H9 (cell line): ENCODE data around the gene SLC6A3. TPM values are rescaled to one million over a fixed set of nuclear protein-coding genes. Genes with fewer than 3 reads are reported as not detected.

Experiments used
- DNase-seq: peaks from one replicate; pipeline ENCODE4 v3.0.0-alpha.2; 2017
- H2AFZ ChIP-seq: one replicate; pipeline ENCODE4 v1.6.1; 2013; ENCODE audit warnings: mild to moderate bottlenecking, low read length, control low read depth, moderate library complexity
- H2AK5ac ChIP-seq: 2 replicates; pipeline ENCODE4 v1.6.1; 2013; ENCODE audit warnings: low read length, control low read depth, mixed read lengths; ENCODE audit not compliant: insufficient read length
- H2BK120ac ChIP-seq: one replicate; pipeline ENCODE4 v1.6.1; 2013; ENCODE audit warnings: low read depth, mild to moderate bottlenecking, low read length, control low read depth, inconsistent platforms; ENCODE audit not compliant: poor library complexity, severe bottlenecking
- H2BK12ac ChIP-seq: 2 replicates; pipeline ENCODE4 v1.6.1; 2013; ENCODE audit warnings: low read length, control low read depth, mixed read lengths, low read depth; ENCODE audit not compliant: insufficient read length
- H2BK15ac ChIP-seq: 2 replicates; pipeline ENCODE4 v1.6.1; 2013; ENCODE audit warnings: low read depth, low read length, control low read depth
- H2BK20ac ChIP-seq: one replicate; pipeline ENCODE4 v1.6.1; 2013; ENCODE audit warnings: low read depth, mild to moderate bottlenecking, low read length, control low read depth, inconsistent platforms; ENCODE audit not compliant: poor library complexity, severe bottlenecking
- H2BK5ac ChIP-seq: 2 replicates; pipeline ENCODE4 v1.6.1; 2013; ENCODE audit warnings: low read length, control low read depth, mixed read lengths; ENCODE audit not compliant: insufficient read length
- H3K14ac ChIP-seq: 2 replicates; pipeline ENCODE4 v1.6.1; 2013; ENCODE audit warnings: low read length, control low read depth; ENCODE audit not compliant: insufficient read depth
- H3K18ac ChIP-seq: 2 replicates; pipeline ENCODE4 v1.6.1; 2013; ENCODE audit warnings: low read depth, mild to moderate bottlenecking, mixed read lengths, low read length, control low read depth; ENCODE audit not compliant: insufficient read length
- H3K23ac ChIP-seq: 2 replicates; pipeline ENCODE4 v1.6.1; 2013; ENCODE audit warnings: low read length, control low read depth, mixed read lengths, low read depth; ENCODE audit not compliant: insufficient read length
- H3K23me2 ChIP-seq: 2 replicates; pipeline ENCODE4 v1.6.1; 2013; ENCODE audit warnings: low read depth, mild to moderate bottlenecking, mixed read lengths, low read length, control low read depth; ENCODE audit not compliant: insufficient read length, poor library complexity, severe bottlenecking
- H3K27ac ChIP-seq: 2 replicates; pipeline ENCODE4 v1.5.1; 2013; ENCODE audit warnings: low read length, control low read depth, mixed read lengths, low read depth; ENCODE audit not compliant: insufficient read length
- H3K27me3 ChIP-seq: 2 replicates; pipeline ENCODE4 v1.6.1; 2013; ENCODE audit warnings: low read length, control low read depth, inconsistent platforms; ENCODE audit not compliant: insufficient read depth
- H3K4ac ChIP-seq: 2 replicates; pipeline ENCODE4 v1.6.1; 2013; ENCODE audit warnings: low read depth, mild to moderate bottlenecking, control low read depth, inconsistent platforms, low read length, moderate library complexity
- H3K4me1 ChIP-seq: 2 replicates; pipeline ENCODE4 v1.6.1; 2013; ENCODE audit warnings: low read length, control low read depth, inconsistent platforms; ENCODE audit not compliant: insufficient read depth
- H3K4me2 ChIP-seq: 2 replicates; pipeline ENCODE4 v1.6.1; 2013; ENCODE audit warnings: low read length, control low read depth, mixed read lengths; ENCODE audit not compliant: insufficient read length, insufficient read depth
- H3K56ac ChIP-seq: 2 replicates; pipeline ENCODE4 v1.6.1; 2013; ENCODE audit warnings: low read depth, mild to moderate bottlenecking, mixed read lengths, low read length, control low read depth; ENCODE audit not compliant: insufficient read length
- H3K79me1 ChIP-seq: 2 replicates; pipeline ENCODE4 v1.6.1; 2013; ENCODE audit warnings: low read depth, mild to moderate bottlenecking, moderate library complexity, low read length, control low read depth, inconsistent platforms; ENCODE audit not compliant: insufficient read depth, poor library complexity, severe bottlenecking
- H3K79me2 ChIP-seq: 2 replicates; pipeline ENCODE4 v1.6.1; 2013; ENCODE audit warnings: low read length, control low read depth, inconsistent platforms; ENCODE audit not compliant: insufficient read depth
- H3K9ac ChIP-seq: 2 replicates; pipeline ENCODE4 v1.6.1; 2013; ENCODE audit warnings: low read length, control low read depth, mixed read lengths; ENCODE audit not compliant: insufficient read length; ENCODE audit errors: extremely low read depth
- H3K9me3 ChIP-seq: one replicate; pipeline ENCODE4 v1.6.1; 2013; ENCODE audit warnings: low read depth, low read length, inconsistent platforms; ENCODE audit not compliant: control insufficient read depth
- H3T11ph ChIP-seq: one replicate; pipeline ENCODE4 v1.6.1; 2013; ENCODE audit warnings: mild to moderate bottlenecking, low read length, control low read depth, inconsistent platforms
- H4K20me1 ChIP-seq: one replicate; pipeline ENCODE4 v1.6.1; 2013; ENCODE audit not compliant: control insufficient read depth, insufficient read length, insufficient read depth
- H4K5ac ChIP-seq: 2 replicates; pipeline ENCODE4 v1.6.1; 2013; ENCODE audit warnings: low read depth, mild to moderate bottlenecking, mixed read lengths, low read length, control low read depth; ENCODE audit not compliant: insufficient read length
- H4K8ac ChIP-seq: replicated peaks from 2 replicates; pipeline ENCODE4 v1.6.1; 2013; ENCODE audit warnings: low read length, control low read depth, mixed read lengths, low read depth; ENCODE audit not compliant: insufficient read length
- H4K91ac ChIP-seq: 2 replicates; pipeline ENCODE4 v1.6.1; 2013; ENCODE audit warnings: low read depth, mild to moderate bottlenecking, moderate library complexity, mixed read lengths, low read length, control low read depth; ENCODE audit not compliant: insufficient read length
- H3K27ac Mint-ChIP-seq, 3 experiments: 2 replicates in 2 of 3; 3 replicates in 1 of 3; pipeline ENCODE4 v1.8.0; 2020 to 2021; ENCODE audit warnings: mixed read lengths in 3 of 3, mild to moderate bottlenecking in 1 of 3, moderate library complexity in 1 of 3
- H3K27me3 Mint-ChIP-seq: 2 replicates; pipeline ENCODE4 v1.8.0; 2021; ENCODE audit warnings: low read depth, mild to moderate bottlenecking, moderate library complexity, mixed read lengths
- H3K36me3 Mint-ChIP-seq, 3 experiments: 2 replicates in 2 of 3; 3 replicates in 1 of 3; pipeline ENCODE4 v1.8.0; 2020 to 2021; ENCODE audit warnings: low read depth in 3 of 3, mixed read lengths in 3 of 3; ENCODE audit not compliant: insufficient read depth in 1 of 3
- H3K4me1 Mint-ChIP-seq, 2 experiments: 2 replicates each; pipeline ENCODE4 v1.8.0; 2020; ENCODE audit warnings: mixed read lengths in 2 of 2
- H3K4me3 Mint-ChIP-seq, 2 experiments: 2 replicates in 1 of 2; 3 replicates in 1 of 2; pipeline ENCODE4 v1.8.0; 2020 to 2021; ENCODE audit warnings: mild to moderate bottlenecking in 2 of 2, mixed read lengths in 2 of 2, moderate library complexity in 1 of 2
- H3K9me3 Mint-ChIP-seq, 2 experiments: 2 replicates in 1 of 2; 3 replicates in 1 of 2; pipeline ENCODE4 v1.8.0; 2020; ENCODE audit warnings: mild to moderate bottlenecking in 2 of 2, mixed read lengths in 2 of 2, moderate library complexity in 1 of 2
- CTCF ChIP-seq: fragments of 200-600 bp; sonication (generic); conservative IDR thresholded peaks from 3 replicates; pipeline ENCODE4 v1.8.0; 2021; ENCODE audit warnings: antibody characterized with exemption, mild to moderate bottlenecking
- WGBS: extraction: QIAGEN DNeasy Blood & Tissue Kit; methylation state at CpG from one replicate; pipeline ENCODE4 v1.1.7; 2013; ENCODE audit warnings: missing lambda C conversion rate, low lambda C conversion rate, mixed read lengths; ENCODE audit not compliant: insufficient read length; ENCODE audit errors: extremely low coverage; 5-methylcytosine and 5-hydroxymethylcytosine counted together
- total RNA-seq: library from RNA; stranded (reverse); gene quantifications from 2 replicates; pipeline ENCODE4 v1.2.1, GENCODE V29; 2021

SLC6A3 gene
- total RNA-seq, 1 experiment from 2014 or later: 0.61 TPM

- DNase-seq: no peak
- Histone ChIP-seq H3K4ac (no peak overlapping the region), H2BK12ac (no peak overlapping the region), H2BK20ac (no peak overlapping the region), H4K20me1 (no peaks in the 10 kb centered on the region), H2AK5ac (no peak overlapping the region), H3K9me3 (no peaks in the 10 kb centered on the region), H3K27me3 (no peaks in the 10 kb centered on the region), H3K4me1 (no peaks in the 10 kb centered on the region), H3K23me2 (no peaks in the 10 kb centered on the region), H4K5ac (no peak overlapping the region), H3K56ac (no peak overlapping the region), H2BK120ac (no peak overlapping the region), H3K14ac (no peak overlapping the region), H3K9ac (no peak overlapping the region), H3K27ac (no peak overlapping the region), H3K79me1 (no peaks in the 10 kb centered on the region), H3K18ac (no peak overlapping the region), H4K91ac (no peak overlapping the region), H3K23ac (no peak overlapping the region), H3K79me2 (no peaks in the 10 kb centered on the region; the same call in 1 of the 2 replicates), H4K8ac (no peak overlapping the region), H2BK15ac (no peak overlapping the region), H3K4me2 (no peak overlapping the region), H3T11ph (no peak overlapping the region), H2BK5ac (no peak overlapping the region), H2AFZ (no peak overlapping the region)
- Mint-ChIP-seq H3K27ac (peak overlapping the region in 2 of 3 experiments; percentile 18 to 89; a peak in 2 of 7 replicates), H3K36me3 (peaks cover 59 to 92% (median 87%) of the 10 kb centered on the region in 3 experiments), H3K27me3 (no peaks in the 10 kb centered on the region; the same call in 1 of the 2 replicates), H3K9me3 (peaks cover 6 to 17% of the 10 kb centered on the region in 2 experiments; a peak in 4 of 5 replicates), H3K4me3 (no peak overlapping the region), H3K4me1 (peaks cover 0 to 5% of the 10 kb centered on the region in 2 experiments; a peak in 1 of 4 replicates)
- no peak for TF ChIP-seq CTCF
- no CpG with 5 or more reads among the region's 30 CpGs for WGBS
Observed at GRCh38 chr5:1465966-1466471, 20.8 kb upstream of the SLC6A3 start.
